GM23338 (cell line): ENCODE measurements around the gene PTBP3.

Experiments
- CREB1 ChIP-seq: fragments of 250-450 bp; sonication (Bioruptor Pico); IDR thresholded peaks from 2 replicates; pipeline ENCODE4 v1.5.0; 2020; ENCODE audit warnings: low read depth, mild to moderate bottlenecking, moderate library complexity
- EZH2phosphoT487 ChIP-seq: fragments of 200-600 bp; sonication (generic); IDR thresholded peaks from one replicate; pipeline ENCODE4 v1.8.1; 2018; ENCODE audit warnings: antibody characterized with exemption; ENCODE audit not compliant: unreplicated experiment
- JUNB ChIP-seq: IDR thresholded peaks from one replicate; pipeline ENCODE4 v1.6.1; 2016; ENCODE audit warnings: antibody characterized with exemption; ENCODE audit not compliant: unreplicated experiment
- POLR2AphosphoS5 ChIP-seq: IDR thresholded peaks from 2 replicates; pipeline ENCODE4 v1.6.1; 2016; ENCODE audit warnings: antibody characterized with exemption, low read depth
- STAT1 ChIP-seq: IDR thresholded peaks from one replicate; pipeline ENCODE4 v1.6.1; 2016; ENCODE audit warnings: antibody characterized with exemption; ENCODE audit not compliant: unreplicated experiment
- TF ChIP-seq, protein P1 (sequence below): IDR thresholded peaks from one replicate; pipeline ENCODE4 v1.6.1; 2018; ENCODE audit warnings: antibody characterized with exemption; ENCODE audit not compliant: unreplicated experiment
- TF ChIP-seq, protein P2 (sequence below), 2 experiments: fragments of 200-600 bp in 1 of 2; sonication (generic) in 1 of 2; conservative IDR thresholded peaks; 2 replicates each; pipeline versions ENCODE4 v1.5.1 to v1.6.1; 2016 to 2017; ENCODE audit warnings: antibody characterized with exemption in 2 of 2, low read depth in 2 of 2, mild to moderate bottlenecking in 2 of 2, moderate library complexity in 1 of 2

DNA sequence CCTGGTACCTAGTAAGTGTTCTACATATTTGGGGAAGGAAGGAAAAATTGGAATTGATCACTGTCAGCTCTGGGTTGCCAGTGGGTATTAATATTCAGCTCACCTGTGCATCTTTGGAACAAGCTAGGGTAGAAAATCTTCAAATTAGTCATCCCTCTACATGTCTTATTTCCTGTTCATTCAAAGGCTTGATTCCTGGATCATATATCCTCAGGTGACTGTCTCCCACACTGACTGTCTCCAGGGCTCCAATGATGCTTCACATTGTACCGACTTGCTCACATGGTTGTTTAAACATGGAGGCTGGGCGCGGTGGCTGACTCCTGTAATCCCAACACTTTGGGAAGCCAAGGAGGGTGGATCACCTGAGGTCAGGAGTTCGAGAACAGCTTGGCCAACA lies 146.7 kb downstream of the PTBP3 start:
- TF ChIP-seq EZH2phosphoT487 (no peak), JUNB (no peak), STAT1 (no peak), CREB1 (no peak), POLR2AphosphoS5 (no peak)
- TF ChIP-seq, protein P1, sequence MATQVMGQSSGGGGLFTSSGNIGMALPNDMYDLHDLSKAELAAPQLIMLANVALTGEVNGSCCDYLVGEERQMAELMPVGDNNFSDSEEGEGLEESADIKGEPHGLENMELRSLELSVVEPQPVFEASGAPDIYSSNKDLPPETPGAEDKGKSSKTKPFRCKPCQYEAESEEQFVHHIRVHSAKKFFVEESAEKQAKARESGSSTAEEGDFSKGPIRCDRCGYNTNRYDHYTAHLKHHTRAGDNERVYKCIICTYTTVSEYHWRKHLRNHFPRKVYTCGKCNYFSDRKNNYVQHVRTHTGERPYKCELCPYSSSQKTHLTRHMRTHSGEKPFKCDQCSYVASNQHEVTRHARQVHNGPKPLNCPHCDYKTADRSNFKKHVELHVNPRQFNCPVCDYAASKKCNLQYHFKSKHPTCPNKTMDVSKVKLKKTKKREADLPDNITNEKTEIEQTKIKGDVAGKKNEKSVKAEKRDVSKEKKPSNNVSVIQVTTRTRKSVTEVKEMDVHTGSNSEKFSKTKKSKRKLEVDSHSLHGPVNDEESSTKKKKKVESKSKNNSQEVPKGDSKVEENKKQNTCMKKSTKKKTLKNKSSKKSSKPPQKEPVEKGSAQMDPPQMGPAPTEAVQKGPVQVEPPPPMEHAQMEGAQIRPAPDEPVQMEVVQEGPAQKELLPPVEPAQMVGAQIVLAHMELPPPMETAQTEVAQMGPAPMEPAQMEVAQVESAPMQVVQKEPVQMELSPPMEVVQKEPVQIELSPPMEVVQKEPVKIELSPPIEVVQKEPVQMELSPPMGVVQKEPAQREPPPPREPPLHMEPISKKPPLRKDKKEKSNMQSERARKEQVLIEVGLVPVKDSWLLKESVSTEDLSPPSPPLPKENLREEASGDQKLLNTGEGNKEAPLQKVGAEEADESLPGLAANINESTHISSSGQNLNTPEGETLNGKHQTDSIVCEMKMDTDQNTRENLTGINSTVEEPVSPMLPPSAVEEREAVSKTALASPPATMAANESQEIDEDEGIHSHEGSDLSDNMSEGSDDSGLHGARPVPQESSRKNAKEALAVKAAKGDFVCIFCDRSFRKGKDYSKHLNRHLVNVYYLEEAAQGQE = no peak
- TF ChIP-seq, protein P2, sequence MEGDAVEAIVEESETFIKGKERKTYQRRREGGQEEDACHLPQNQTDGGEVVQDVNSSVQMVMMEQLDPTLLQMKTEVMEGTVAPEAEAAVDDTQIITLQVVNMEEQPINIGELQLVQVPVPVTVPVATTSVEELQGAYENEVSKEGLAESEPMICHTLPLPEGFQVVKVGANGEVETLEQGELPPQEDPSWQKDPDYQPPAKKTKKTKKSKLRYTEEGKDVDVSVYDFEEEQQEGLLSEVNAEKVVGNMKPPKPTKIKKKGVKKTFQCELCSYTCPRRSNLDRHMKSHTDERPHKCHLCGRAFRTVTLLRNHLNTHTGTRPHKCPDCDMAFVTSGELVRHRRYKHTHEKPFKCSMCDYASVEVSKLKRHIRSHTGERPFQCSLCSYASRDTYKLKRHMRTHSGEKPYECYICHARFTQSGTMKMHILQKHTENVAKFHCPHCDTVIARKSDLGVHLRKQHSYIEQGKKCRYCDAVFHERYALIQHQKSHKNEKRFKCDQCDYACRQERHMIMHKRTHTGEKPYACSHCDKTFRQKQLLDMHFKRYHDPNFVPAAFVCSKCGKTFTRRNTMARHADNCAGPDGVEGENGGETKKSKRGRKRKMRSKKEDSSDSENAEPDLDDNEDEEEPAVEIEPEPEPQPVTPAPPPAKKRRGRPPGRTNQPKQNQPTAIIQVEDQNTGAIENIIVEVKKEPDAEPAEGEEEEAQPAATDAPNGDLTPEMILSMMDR (conservative IDR thresholded peaks at IDR 0.05; ENCODE audit: low read depth in 2 of 2) = no peak
